ENCODE results near the gene FAM200B.
A peak's percentile ranks its signal among the peaks of the same experiment; 100 is the strongest.

The FAM200B gene

DNA sequence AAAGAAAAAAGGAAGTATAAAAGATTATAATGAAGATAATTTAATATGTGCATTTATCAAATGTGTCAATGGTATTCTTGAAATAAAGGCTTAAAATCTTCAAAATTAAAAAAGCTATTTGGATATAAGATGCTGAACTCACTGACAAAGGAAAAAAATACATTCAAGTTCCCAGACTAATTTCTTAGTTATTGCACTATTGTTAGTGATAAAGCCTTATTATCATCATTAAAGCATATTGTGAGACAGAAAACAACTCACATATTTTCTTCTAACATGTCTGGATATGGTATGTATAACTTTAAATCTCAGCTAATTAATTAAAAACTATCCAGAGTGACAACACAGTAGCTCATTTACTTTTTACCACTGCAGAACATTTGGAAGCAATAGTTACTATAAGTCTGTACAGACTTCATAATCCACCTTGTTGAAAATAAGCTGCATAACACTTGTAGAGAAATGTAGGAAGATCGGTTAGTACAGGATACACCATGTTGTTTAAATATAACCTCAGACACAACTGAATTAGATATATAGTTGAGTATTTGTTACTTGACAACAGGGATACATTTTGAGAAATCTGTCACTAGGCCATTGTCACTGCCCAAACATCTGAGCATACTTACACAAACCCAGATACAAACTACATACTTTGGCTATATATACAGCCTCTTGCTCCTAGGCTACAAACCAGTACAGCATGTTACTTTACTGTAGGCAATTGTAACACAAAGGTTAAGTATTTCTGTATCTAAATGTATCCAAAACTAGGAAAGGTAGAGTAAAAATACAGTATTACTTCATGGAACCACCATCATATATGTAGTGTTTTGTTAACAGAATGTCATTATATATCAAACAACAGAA lies 12.8 kb upstream of the FAM200B start:
- DNase-seq = no peak

DNA sequence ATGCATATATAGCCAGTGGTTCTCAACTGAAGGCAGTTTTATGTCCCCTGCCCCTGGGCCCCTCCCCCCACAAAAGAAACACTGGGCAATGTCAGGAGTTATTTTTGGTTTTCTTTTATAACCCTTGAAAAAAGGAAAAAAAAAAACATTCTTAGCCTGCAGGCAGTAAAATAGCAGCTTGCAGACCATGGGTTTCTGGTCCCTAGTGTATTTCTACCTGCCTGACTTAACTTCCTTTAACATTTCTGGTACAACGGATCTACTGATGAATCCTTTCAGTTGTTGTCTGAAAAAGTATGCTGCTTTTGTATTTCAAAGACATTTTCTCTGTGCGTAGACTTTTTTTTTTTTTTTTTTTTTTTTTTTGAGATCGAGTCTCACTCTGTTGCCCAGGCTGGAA lies 11.1 kb upstream of the FAM200B start:
- no peak for DNase-seq

DNA sequence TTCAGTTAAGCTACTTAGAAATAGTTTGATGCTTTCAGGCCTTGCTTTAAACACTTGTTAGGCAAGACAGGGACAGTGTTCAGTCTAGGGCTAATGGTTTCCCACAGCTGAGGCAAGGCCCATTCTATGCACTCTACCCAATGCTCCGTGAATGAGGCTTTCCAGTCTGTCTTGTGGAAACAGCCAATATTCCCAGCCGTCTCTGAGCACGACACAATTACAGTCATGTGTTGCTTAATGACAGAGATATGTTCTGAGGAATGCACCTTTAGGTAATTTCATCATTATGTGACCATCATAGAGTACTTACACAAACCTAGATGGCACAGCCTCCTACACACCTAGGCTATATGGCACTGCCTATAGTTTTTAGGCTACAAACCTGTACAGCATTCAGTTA lies 9.5 kb upstream of the FAM200B start:
- no peak for DNase-seq

DNA sequence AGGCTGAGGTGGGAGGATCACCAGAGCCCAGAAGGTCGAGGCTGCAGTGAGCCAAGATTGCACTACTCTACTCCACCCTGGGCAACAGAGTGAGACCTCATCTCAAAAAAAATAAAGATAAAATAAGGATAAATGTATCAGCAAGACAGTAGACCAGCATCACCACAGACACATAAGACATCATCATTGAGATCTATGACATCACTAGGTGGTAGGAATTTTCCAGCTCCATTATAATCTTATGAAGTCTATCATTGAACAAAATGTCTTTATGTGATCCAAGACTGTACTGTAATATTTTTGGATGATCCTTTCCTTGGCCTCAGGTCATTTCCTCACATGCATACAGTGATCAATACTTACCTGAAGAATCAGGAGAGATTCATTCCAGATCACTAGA lies 8.3 kb upstream of the FAM200B start:
- no peak for DNase-seq

DNA sequence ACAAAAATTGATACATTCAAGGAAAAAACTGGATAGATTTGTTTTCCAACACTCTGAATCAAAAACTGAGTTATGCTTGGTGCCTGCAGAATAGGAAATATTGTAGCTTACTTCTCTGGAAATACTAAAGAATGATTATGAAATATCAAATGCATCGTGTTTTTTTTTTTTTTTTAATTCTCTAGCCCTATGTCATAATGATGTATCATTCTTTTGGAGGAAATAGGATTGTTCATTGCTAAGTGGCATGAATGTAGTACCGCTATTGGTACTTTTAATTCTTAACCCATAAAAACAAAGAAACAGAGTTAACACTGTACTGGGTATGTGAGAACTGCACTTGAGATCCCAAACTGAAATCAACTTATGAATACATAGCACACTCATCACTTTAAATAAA lies 7.6 kb upstream of the FAM200B start:
- no peak for DNase-seq

DNA sequence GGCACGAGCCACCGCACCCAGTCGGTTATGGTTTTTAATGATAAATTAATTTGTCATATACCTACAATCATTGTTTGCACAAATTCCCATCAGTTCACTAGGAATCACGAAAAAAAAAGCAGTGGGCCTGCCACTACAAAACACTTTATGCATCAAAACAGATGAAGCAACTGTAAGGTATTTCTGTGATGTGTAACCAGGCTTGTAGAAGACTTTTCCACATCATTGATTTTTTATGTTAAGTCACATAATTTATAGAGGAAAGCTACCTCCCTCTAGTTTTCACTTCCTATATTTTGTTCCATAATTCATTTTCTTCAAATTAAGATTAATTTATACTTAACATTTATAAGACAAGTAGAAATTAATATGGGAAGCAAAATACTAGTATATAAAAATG lies 6.7 kb upstream of the FAM200B start:
- DNase-seq = no peak

DNA sequence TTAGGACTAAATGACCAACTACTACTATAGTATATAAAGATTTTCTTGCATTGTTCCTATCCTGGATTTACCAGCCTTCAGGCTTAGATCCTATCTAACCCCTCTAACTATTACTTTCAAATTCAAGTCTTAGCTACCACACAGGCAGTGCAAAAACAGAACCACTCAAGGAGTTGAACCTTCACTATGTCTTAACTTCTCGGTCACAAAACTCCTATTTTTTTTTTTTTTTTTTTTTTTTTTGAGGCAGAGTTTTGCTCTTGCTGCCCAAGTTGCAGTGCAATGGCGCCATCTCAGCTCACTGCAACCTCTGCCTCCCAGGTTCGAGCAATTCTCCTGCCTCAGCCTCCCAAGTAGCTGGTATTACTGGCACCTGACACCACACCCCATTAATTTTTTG lies 6.3 kb upstream of the FAM200B start:
- no peak for DNase-seq

DNA sequence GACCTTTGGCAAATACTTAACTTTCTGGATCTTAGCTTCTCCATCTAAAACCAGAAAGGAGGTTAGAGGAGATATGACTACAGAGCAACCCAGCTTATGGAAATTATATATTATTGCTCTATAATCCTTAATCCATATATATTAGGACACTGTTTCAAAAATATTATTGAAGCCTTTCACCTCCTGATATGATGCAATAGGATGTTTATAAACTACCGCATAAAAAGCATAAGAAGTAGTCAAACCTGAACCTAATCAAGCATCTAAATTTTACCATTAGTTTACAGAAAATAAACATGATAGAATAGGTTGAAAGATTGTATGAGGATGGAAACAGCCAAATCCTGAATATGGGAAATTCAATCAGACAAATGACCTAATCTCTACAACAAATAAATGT lies 5.6 kb upstream of the FAM200B start:
- no peak for DNase-seq

DNA sequence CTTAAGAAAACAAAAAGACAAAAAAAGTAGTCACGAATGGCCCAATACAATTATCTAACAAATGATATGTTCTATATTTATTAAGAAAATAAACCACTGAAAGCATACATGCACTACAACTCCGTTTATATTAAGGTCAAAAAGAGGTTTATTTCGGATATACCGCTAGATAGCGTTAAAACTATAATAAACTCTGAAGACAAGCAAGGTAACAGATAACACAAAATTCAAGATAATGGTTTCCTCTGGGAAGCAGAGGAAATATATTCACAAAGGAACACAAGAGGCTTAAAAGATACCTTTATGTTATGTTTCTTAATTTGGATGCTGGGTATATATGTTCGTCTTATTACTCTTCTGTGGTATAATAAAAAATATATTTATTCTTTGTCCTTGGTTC lies 4.7 kb upstream of the FAM200B start:
- no peak for DNase-seq

DNA sequence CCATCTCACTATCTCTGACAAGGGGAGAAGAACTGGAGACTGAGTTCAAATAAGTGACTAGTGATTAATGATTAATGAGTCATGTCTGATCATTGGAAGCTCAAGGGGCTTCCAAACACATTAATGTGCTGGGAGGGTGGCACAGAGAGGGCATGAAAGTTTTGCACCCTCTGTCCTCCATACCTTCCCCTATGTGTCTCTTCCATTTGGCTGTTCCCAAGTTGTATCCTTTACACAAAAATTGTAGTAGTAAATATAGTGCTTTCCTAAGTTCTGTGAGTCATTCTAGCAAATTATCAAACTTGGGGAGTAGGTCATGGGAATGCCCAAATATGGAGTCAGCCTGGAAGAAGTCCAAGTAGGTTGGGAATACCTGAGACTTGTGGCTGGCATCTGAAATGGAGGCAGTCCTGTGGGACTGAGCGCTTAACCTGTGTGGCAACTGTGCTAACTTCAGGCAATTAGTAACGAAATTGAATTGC lies 4.1 kb upstream of the FAM200B start:
- DNase-seq = peak; percentile 19 to 55

DNA sequence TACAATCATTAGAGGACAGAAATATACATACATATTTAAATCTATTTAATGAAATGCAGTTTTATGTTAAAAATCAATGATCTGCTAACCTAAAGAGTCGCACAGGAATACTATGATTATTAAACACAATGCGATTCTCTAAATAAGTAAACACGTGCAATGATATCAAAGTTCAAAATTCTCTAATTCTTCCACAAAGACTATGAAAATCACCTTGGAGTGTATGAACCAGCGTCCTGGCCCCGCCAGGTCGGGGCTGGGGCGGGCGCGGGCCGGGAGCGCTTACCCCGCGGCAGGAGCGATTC lies 608 bp upstream of the FAM200B start:
- no peak for DNase-seq

DNA sequence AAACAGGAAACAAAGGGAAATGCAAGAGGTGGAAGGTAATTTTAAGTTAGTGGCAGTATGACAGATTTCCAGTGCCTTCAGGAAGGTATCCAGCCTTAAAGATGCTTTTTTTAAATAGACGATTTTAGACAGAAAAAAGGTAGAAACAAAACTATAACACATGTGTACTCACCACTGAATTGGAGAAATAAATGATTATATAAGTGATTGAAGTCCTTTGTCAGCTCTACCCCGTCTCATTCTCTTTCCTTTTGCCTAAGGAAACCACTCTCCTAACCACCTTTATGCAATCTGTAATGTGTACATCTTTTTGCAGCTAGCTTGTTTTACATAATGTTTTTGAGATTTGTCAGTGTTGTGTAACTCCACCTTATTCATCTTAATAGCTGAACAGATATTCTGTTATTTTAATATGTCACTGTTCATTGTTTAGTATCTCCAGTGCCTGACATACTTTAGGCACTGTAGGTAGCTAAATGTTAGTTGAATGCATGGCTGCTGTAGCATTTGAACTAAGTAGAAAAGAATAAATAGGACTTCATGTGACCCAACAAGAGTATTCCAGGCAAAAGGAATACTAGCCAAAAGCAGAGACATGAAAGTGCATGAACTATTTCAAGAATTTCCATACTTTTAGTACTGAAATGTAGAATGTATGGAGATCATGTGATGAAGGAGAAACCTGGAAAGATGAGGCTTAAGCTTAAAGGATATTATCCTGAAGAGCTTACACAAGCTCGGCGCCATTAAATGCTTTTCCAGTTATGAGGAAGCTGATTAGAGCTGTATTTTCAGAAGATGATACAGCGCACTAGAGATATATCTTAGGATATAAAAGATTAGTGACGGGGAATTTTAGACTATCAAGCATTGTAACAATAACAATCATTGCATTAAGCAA lies 865 bp downstream of the FAM200B start:
- DNase-seq = peak in 1 of 2 experiments; percentile 44

DNA sequence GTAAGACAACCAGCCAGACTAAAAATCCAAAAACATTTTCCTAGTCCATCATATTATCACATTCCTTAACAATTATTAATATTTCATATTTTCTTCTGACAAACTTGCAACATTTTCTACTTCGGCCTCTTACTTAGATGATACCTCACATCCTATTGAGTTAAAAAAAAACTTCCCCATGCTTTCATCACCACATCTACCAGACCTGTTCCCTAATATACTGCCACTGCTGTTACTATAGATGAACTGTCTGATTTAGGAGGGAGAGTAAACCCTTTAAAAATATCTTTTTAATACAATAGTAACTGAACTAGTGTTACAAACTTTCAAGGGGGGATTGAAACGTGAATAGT lies 1.5 kb downstream of the FAM200B start:
- DNase-seq = no peak

DNA sequence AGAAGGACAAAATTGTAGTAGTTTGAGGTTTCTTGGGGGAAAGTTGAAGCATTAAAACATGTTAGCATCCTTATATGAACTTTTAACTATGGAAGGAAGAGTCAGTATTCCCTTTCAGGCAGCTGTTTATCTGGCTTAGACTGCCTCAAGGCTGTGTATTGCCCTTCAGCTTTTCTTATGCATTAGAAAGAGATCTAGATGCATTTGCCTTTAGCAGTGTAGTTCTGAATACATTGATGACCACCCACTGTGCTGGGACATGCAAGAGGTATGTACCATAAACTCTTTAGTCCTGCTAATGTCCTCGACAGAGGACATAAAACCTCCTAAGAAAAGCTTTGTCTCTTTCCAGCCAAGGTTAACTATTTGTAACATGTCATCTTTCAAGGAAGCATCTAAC lies 2.9 kb downstream of the FAM200B start:
- no peak for DNase-seq

DNA sequence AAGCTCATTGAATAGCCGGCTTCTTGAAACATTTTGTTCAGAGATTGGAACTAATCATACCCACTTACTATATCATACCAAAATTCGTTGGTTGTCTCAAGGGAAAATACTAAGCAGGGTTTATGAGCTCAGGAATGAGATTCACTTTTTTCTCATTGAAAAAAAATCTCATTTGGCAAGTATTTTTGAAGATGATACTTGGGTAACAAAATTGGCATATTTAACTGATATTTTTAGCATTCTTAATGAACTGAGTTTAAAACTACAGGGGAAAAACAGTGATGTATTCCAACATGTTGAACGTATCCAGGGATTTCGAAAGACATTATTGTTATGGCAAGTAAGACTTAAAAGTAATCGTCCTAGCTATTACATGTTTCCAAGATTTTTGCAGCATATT lies 6.4 kb downstream of the FAM200B start:
- DNase-seq = no peak

DNA sequence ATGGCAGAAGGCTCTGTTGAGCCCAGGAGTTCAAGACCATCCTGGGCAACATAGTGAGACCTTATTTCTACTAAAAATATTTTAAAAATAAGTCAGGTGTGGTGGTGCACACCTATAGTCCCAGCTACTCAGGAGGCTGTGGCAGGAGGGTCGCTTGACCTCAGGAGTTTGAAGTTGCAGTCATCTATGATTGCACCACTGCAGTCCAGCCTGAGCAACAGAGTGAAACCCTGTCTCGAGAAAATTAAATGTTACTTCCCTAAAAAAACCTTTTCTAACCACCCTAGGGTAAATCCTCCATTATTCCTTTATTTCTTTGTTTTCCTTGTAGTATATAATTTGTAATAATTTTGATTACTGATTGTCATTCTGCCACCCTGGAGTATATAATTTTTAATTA lies 7.9 kb downstream of the FAM200B start:
- no peak for DNase-seq

DNA sequence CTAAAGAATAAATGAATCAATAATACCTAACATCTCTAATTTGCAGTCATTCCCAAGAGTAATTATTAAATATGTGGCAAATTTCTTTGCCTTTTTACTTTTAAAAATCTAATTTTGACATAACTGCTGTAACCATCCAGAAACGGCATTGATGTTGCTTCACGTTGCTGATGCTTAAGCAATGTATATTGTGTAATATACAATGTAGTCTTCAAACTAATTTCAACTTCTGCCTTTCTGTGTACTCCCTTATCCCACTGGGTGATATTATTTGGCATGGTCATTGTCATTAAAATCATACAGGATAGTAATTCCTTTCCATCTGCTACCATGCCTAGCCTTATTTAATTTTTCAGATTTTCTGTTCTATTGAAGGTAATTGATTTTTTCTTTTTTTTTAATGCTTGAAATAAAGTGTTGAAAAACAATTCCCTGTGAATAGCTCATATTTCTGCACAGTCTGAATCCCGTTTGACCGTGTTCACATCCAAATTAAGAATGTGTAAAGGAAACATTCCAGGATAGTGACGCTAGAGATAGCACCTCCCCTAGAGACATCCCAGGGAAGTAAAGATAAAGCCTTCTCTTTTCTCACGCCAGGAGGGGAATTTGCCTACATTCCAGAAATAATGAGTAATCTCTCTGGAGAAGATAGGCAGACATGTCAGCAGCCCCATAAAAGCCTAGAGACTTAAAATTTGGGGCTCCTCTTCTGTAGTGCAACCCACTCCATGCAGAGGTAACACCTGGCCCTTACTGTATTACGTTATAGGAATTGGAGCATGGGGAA lies 8.6 kb downstream of the FAM200B start:
- DNase-seq = no peak

DNA sequence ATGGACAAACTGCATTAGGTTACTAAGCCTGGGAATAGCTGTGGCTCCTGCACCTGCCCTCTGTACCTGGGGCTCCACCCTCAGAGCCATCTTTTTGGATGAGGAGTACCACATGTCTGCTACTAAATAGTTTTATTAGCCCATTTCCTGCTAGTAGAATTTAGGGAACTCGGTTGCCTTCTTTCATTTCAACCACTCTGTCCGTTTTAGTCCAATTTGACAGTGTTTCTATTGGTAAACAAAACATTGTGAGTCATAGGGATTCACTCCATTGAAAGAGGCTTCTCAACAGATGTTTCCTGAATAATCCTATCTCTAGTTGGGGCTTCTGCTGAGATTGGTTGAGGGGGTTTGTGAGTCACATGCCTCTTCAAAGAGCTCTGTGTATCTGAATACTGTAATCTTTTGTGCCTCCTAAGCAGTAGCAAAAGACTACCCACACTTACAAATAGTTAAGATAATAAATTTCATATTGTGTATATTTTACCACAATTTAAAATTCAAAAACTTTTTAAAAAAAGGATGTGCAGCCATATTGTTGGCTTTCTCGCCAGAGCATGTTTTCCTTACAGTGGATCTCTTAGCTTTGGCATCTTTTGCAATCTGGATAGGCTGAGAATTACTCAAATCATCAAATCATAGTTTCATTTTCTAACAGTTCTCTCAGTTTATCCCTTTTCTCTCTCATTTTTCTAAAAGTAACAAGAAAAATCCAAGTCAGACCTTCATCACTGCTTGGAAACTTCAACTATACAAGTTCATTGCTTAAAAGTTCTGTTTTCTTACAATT lies 9.9 kb downstream of the FAM200B start:
- no peak for DNase-seq

DNA sequence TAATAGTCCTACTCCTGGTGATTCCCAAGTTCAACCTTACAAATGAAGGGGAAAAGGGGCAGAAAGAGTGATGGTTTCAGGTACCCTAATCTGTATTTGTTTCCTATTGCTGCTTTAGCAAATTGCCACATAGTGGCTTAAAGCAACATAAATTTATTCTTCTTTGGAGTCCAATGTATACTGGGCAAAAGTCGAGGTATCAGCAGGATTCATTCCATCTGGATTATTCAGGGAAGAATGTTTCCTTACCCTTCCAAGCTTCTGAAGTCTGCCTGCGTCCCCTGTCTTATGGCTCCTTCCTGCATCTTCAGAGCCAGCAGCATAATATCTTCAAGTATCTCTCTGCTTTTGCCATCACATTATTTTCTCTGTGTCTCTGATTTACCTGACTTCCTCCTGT lies 11.0 kb downstream of the FAM200B start:
- no peak for DNase-seq

DNA sequence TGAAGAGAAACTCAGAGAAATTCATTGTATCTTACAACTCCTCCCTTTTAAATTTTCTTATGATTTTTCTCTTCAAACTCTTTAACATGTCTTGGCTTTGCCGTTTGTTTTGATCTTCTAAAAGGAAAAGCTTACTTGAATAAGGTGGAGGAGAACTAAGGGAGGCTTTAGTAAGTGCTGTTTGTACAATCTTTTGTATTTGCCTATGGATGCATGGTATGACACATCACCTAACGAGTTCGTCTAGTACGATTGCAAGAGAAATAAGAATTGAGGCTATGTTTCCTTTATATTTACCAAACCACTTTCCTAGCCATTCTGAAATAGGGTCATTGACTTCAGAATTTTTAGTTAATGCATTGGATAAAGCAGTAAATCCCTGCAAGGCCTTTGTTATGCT lies 12.8 kb downstream of the FAM200B start:
- DNase-seq = no peak

DNA sequence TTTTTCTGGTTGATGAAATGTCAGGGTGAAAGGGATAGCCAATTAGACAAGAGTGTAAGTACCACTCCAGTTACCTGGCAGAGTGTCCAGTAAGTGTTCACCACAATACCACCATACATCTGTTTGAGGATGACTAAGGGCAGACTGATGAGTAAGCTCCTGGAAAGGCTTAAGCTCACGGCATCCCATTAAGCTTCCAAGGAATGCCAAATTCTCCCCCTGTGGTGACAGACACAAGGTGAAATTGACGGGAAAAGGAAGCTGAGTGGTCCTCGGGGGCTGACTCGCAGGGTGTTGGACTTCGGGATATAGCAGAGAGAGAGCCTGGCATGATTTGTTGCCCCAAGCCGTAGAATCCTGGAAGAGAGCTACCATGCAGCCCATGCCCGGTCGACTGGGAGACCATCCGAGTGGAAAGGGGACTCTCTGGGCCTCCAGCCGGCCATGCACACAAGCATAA lies 13.6 kb downstream of the FAM200B start:
- DNase-seq = no peak

DNA sequence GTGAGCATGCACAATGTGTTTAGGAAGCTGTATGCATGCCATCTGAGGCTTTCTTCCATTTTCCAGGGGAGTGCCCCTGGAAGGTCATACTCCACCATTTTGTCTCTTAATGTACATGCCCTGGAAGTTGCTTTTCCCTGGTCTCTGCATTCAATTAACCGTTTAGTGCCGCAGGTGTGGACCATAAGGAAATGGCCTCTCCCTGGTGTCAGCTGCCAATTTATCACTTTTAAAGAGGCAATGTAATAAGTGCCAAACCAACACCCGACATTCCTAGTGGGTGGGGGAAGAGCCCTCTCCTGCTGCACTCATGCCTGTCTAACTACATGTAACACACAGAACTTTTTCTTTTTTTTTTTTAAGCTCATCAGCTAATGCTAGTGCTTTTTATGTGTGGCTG lies 14.1 kb downstream of the FAM200B start:
- DNase-seq = no peak

DNA sequence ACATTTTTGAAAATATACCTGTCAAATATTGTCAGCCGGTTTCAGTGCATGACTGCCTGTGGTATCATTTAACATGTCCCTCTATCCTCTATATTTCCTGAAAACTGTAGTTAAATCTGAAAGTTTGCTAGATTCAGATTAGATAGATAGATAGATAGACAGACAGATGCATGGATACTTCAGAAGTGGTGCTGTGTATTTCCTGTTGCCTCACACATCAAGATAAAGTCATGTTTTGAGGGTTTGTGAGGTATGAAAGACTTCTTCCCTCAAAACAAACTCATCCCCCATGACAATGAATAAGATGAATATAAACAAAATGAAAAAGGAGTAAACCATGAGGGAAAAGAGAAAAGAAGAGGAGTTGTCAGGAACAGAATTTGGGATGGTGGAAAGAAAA lies 15.2 kb downstream of the FAM200B start:
- no peak for DNase-seq

Data from NCI-H2081 (cell line).